ENCODE results near the gene GUCY1A1.
"Not testable (repeated sequence)": the region's sequence is repeated elsewhere in the genome, so short reads cannot be mapped to it uniquely, and the experiment has no call there.

The GUCY1A1 gene

DNA sequence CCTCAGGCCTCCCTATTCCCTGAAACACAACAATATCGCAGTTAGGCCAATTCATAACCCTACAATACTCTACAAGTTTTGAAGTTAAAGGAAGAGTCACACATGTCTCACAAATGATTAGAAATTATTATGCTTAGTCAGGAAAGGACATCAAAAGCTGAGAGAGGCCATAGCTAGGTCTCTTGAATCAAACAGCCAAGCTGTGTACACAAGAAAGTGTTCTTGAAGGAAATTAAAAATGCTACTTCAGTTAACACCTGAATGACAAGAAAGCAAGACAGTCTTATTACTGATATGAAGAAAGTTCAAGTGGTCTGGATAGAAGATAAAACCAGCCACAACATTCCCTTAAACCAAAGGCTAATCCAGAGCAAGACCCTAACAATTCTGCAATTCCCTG is 23.6 kb upstream of the GUCY1A1 start:
- H4K20me1 ChIP-seq (ENCODE audit: insufficient read depth, low read length), result no peaks in the 10 kb centered on the region
- no peaks in the 10 kb centered on the region for H3K4me1 ChIP-seq (ENCODE audit: insufficient read depth, low read length, severe bottlenecking)
- no peaks in the 10 kb centered on the region for H3K9me3 ChIP-seq (ENCODE audit: low read length)
- H3K9ac ChIP-seq (ENCODE audit: low read length), result no peak overlapping the region
- no peaks in the 10 kb centered on the region for H3K36me3 ChIP-seq (ENCODE audit: insufficient read depth, low read length)
- no peak overlapping the region for H3K4me2 ChIP-seq (ENCODE audit: low read length)
- no peaks in the 10 kb centered on the region for H3F3A ChIP-seq (ENCODE audit: insufficient read depth, low read length)
- no peak overlapping the region for H3K27ac ChIP-seq (ENCODE audit: low read depth, low read length, poor library complexity, severe bottlenecking)
- H3K79me2 ChIP-seq (ENCODE audit: insufficient read depth, low read length), result no peaks in the 10 kb centered on the region
- H3K4me3 ChIP-seq (ENCODE audit: low read depth, low read length, poor library complexity, severe bottlenecking), result no peak overlapping the region
- H3K9me2 ChIP-seq (ENCODE audit: low read depth, low read length), result no peaks in the 10 kb centered on the region
- TF ChIP-seq CTCF (IDR thresholded peaks at IDR 0.05; ENCODE audit: low read length), result no peak
- TF ChIP-seq EZH2 (IDR thresholded peaks at IDR 0.05; ENCODE audit: borderline replicate concordance, low read length), result no peak
- H2AFZ ChIP-seq (ENCODE audit: low read length), result no peak overlapping the region
- H3K27me3 ChIP-seq (ENCODE audit: insufficient read depth, low read length), result no peaks in the 10 kb centered on the region

DNA sequence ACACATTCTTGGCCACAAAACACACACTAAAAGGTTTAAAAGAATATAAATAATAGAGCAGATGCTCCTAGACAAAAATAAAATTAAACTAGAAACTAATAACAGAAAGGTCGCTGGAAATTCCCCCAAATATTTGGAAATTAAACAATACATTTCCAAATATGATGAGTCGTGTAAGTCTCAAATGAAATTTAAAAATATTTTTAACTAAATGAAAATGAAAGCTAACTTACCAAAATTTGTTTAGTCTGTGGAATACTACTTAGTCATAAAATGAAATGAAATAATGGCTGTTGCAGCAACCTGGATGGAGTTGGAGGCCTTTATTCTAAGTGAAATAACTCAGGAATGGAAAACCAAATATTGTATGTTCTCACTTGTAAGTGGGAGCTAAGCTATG is 20.6 kb upstream of the GUCY1A1 start:
- no peaks in the 10 kb centered on the region for H3K36me3 ChIP-seq (ENCODE audit: insufficient read depth, low read length)

GRCh38 chr4:155650785-155651184 is 15.9 kb upstream of the GUCY1A1 start:
- not testable (repeated sequence) for H3K9me3 ChIP-seq (ENCODE audit: low read length); H2AFZ ChIP-seq (ENCODE audit: low read length); H3K79me2 ChIP-seq (ENCODE audit: insufficient read depth, low read length); H3K4me3 ChIP-seq (ENCODE audit: low read depth, low read length, poor library complexity, severe bottlenecking); H3F3A ChIP-seq (ENCODE audit: insufficient read depth, low read length); H3K4me1 ChIP-seq (ENCODE audit: insufficient read depth, low read length, severe bottlenecking); H3K4me2 ChIP-seq (ENCODE audit: low read length); H3K36me3 ChIP-seq (ENCODE audit: insufficient read depth, low read length); H4K20me1 ChIP-seq (ENCODE audit: insufficient read depth, low read length); H3K27me3 ChIP-seq (ENCODE audit: insufficient read depth, low read length); H3K9me2 ChIP-seq (ENCODE audit: low read depth, low read length); H3K27ac ChIP-seq (ENCODE audit: low read depth, low read length, poor library complexity, severe bottlenecking); H3K9ac ChIP-seq (ENCODE audit: low read length)

More for the DNA sequence above, 20.6 kb upstream of the GUCY1A1 start:
- Histone ChIP-seq H3K4me2 (ENCODE audit: low read length) (no peak overlapping the region), H3K79me2 (ENCODE audit: insufficient read depth, low read length) (no peaks in the 10 kb centered on the region), H3K9me3 (ENCODE audit: low read length) (no peaks in the 10 kb centered on the region), H3K9me2 (ENCODE audit: low read depth, low read length) (no peaks in the 10 kb centered on the region), H3K27me3 (ENCODE audit: insufficient read depth, low read length) (no peaks in the 10 kb centered on the region), H3K4me1 (ENCODE audit: insufficient read depth, low read length, severe bottlenecking) (no peaks in the 10 kb centered on the region), H2AFZ (ENCODE audit: low read length) (no peak overlapping the region), H3K4me3 (ENCODE audit: low read depth, low read length, poor library complexity, severe bottlenecking) (no peak overlapping the region), H3K27ac (ENCODE audit: low read depth, low read length, poor library complexity, severe bottlenecking) (no peak overlapping the region), H3F3A (ENCODE audit: insufficient read depth, low read length) (no peaks in the 10 kb centered on the region), H3K9ac (ENCODE audit: low read length) (no peak overlapping the region), H4K20me1 (ENCODE audit: insufficient read depth, low read length) (no peaks in the 10 kb centered on the region)
- TF ChIP-seq CTCF (IDR thresholded peaks at IDR 0.05; ENCODE audit: low read length), result no peak
- TF ChIP-seq EZH2 (IDR thresholded peaks at IDR 0.05; ENCODE audit: borderline replicate concordance, low read length), result no peak

DNA sequence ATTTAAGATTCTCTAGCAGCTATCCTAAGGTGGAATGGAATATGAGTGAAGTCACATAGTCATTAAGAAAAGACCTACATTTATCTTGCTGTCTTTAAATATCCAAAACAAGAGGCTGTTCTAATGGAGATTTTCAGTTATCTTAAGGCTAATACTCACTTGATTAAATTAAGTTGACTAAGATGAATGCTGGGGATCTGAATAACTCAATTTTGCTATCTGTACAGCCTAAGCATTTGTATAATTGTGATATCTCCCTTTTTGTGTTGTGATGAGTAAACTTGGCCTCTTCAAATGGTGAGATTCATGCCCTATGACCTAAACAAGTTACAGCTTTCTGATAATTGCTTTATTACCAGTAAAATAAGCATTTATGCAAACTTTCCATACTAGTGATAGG is 13.6 kb upstream of the GUCY1A1 start:
- Histone ChIP-seq H3K79me2 (ENCODE audit: insufficient read depth, low read length) (no peaks in the 10 kb centered on the region), H3F3A (ENCODE audit: insufficient read depth, low read length) (no peaks in the 10 kb centered on the region), H3K27me3 (ENCODE audit: insufficient read depth, low read length) (no peaks in the 10 kb centered on the region), H3K9me2 (ENCODE audit: low read depth, low read length) (no peaks in the 10 kb centered on the region), H2AFZ (ENCODE audit: low read length) (no peak overlapping the region), H3K4me3 (ENCODE audit: low read depth, low read length, poor library complexity, severe bottlenecking) (no peak overlapping the region), H3K27ac (ENCODE audit: low read depth, low read length, poor library complexity, severe bottlenecking) (no peak overlapping the region), H3K4me1 (ENCODE audit: insufficient read depth, low read length, severe bottlenecking) (no peaks in the 10 kb centered on the region), H4K20me1 (ENCODE audit: insufficient read depth, low read length) (no peaks in the 10 kb centered on the region), H3K4me2 (ENCODE audit: low read length) (no peak overlapping the region), H3K9me3 (ENCODE audit: low read length) (no peaks in the 10 kb centered on the region), H3K9ac (ENCODE audit: low read length) (no peak overlapping the region), H3K36me3 (ENCODE audit: insufficient read depth, low read length) (no peaks in the 10 kb centered on the region)
- TF ChIP-seq EZH2 (IDR thresholded peaks at IDR 0.05; ENCODE audit: borderline replicate concordance, low read length) (no peak), CTCF (IDR thresholded peaks at IDR 0.05; ENCODE audit: low read length) (no peak)
